Cardiac fibroblast (primary cell): ENCODE measurements around the gene ZNF569.

ENCODE experiments used
- DNase-seq, 2 donors: peaks; one replicate each; pipeline versions ENCODE4 v3.0.0 to v3.0.0-alpha.2; 2010; ENCODE audit warnings: low read depth in 2 of 2
- H3K4me3 ChIP-seq, 2 donors: replicated peaks in 1 of 2; 1 replicate in 1 of 2; 2 replicates in 1 of 2; pipeline ENCODE4 v1.5.1; 2011; ENCODE audit warnings: low read depth in 2 of 2, low read length in 2 of 2, mild to moderate bottlenecking in 2 of 2, moderate library complexity in 1 of 2
- CTCF ChIP-seq: IDR thresholded peaks from one replicate; pipeline ENCODE4 v1.5.1; 2011; ENCODE audit warnings: low read depth, mild to moderate bottlenecking, low read length, inconsistent platforms

ZNF569 gene

GRCh38 chr19:37466798-37467607 lies at the start of gene ZNF569:
TSS of gene ZNF569 (minus strand) at chr19:37467444. CDS start at chr19:37444921, 22,523 bp downstream.
- TF ChIP-seq CTCF: no peak
- peak; percentile 97 for DNase-seq
- H3K4me3 ChIP-seq: peak within 1 kb of the TSS; percentile 88 to 95

GRCh38 chr19:37513397-37513796 lies 46.2 kb upstream of the ZNF569 start:
- no peak overlapping the region for H3K4me3 ChIP-seq
- DNase-seq: peak in 1 of 2 donors; percentile 64

GRCh38 chr19:37511821-37512220 lies 44.6 kb upstream of the ZNF569 start:
- H3K4me3 ChIP-seq: no peak overlapping the region
- DNase-seq: no peak
- no peak for TF ChIP-seq CTCF

More at GRCh38 chr19:37513397-37513796, 46.2 kb upstream of the ZNF569 start:
- TF ChIP-seq CTCF: no peak

GRCh38 chr19:37511186-37511585 lies 43.9 kb upstream of the ZNF569 start:
- H3K4me3 ChIP-seq: no peak overlapping the region
- DNase-seq: no peak
- TF ChIP-seq CTCF: no peak

GRCh38 chr19:37507167-37507464 lies 39.9 kb upstream of the ZNF569 start:
- no peak for DNase-seq
- TF ChIP-seq CTCF: no peak
- peak overlapping the region; percentile 60 to 64 for H3K4me3 ChIP-seq

- peak; percentile 84 to 85 for DNase-seq
- peak within 1 kb of the TSS; percentile 60 to 64 for H3K4me3 ChIP-seq
- no peak for TF ChIP-seq CTCF
Observed at GRCh38 chr19:37506387-37507166, 39.3 kb upstream of the ZNF569 start, which contains the start of gene ZNF793. TSS of gene ZNF793 (plus strand) at chr19:37506939. CDS start at chr19:37523440, 16,501 bp downstream.
